Activated CD4-positive, alpha-beta T cell treated with anti-CD3 and anti-CD28 coated beads for 1 hour (primary cell): ENCODE results near the gene PMM1.
"Not testable (repeated sequence)": the region's sequence is repeated elsewhere in the genome, so short reads cannot be mapped to it uniquely, and the experiment has no call there.

Experiments used
- DNase-seq: peaks from one replicate; pipeline ENCODE4 v3.0.0-alpha.2; 2020

PMM1 gene

GRCh38 chr22:41596776-41597634 is 7.4 kb upstream of the PMM1 start:
- no peak for DNase-seq

- DNase-seq: no peak
These were observed 6.1 kb upstream of the PMM1 start for GRCh38 chr22:41595703-41596102.

GRCh38 chr22:41593336-41593960 is 3.8 kb upstream of the PMM1 start:
- DNase-seq: not testable (repeated sequence)

- no peak for DNase-seq
These were observed 2.3 kb downstream of the PMM1 start for GRCh38 chr22:41587347-41587723.

- DNase-seq: no peak
These were observed 3.7 kb downstream of the PMM1 start for GRCh38 chr22:41585898-41586297.

- no peak for DNase-seq
These were observed 4.8 kb downstream of the PMM1 start for GRCh38 chr22:41584881-41585280.

- no peak for DNase-seq
These were observed 6.9 kb downstream of the PMM1 start for GRCh38 chr22:41582694-41583093.

- DNase-seq: no peak
These were observed 9.7 kb downstream of the PMM1 start for GRCh38 chr22:41579997-41580355.

- no peak for DNase-seq
These were observed 10.2 kb downstream of the PMM1 start for GRCh38 chr22:41579297-41579996.

- DNase-seq: no peak
These were observed 10.8 kb downstream of the PMM1 start for GRCh38 chr22:41578818-41579217.

- DNase-seq: no peak
These were observed 11.5 kb downstream of the PMM1 start for GRCh38 chr22:41578114-41578513.

- no peak for DNase-seq
These were observed 12.8 kb downstream of the PMM1 start for GRCh38 chr22:41576877-41577276.

GRCh38 chr22:41575533-41575932 is 14.1 kb downstream of the PMM1 start:
- DNase-seq: no peak

GRCh38 chr22:41574847-41575381 is 14.7 kb downstream of the PMM1 start:
- no peak for DNase-seq

GRCh38 chr22:41573677-41574076 is 16.0 kb downstream of the PMM1 start:
- no peak for DNase-seq

- not testable (repeated sequence) for DNase-seq
These were observed 17.3 kb downstream of the PMM1 start for GRCh38 chr22:41572305-41572704.

GRCh38 chr22:41571786-41572185 is 17.9 kb downstream of the PMM1 start:
- DNase-seq: no peak

GRCh38 chr22:41570221-41570620 is 19.4 kb downstream of the PMM1 start:
- no peak for DNase-seq

GRCh38 chr22:41568811-41569210 is 20.8 kb downstream of the PMM1 start:
- no peak for DNase-seq

GRCh38 chr22:41567512-41567768 is 22.2 kb downstream of the PMM1 start:
- DNase-seq: no peak

GRCh38 chr22:41565403-41566054 is 24.1 kb downstream of the PMM1 start:
- DNase-seq: no peak

GRCh38 chr22:41564563-41564962 is 25.1 kb downstream of the PMM1 start:
- DNase-seq: no peak

GRCh38 chr22:41563051-41563711 is 26.5 kb downstream of the PMM1 start:
- DNase-seq: no peak
